Measurements from ENCODE around the gene ADIRF. TPM values are rescaled to one million over a fixed set of nuclear protein-coding genes. Genes with fewer than 3 reads are reported as not detected.

The ADIRF gene
- polyA plus RNA-seq, 5 donors, result 5.4 to 31.3 (median 12.0) TPM

- no peak for DNase-seq
Observed at GRCh38 chr10:86959737-86960002, 8.6 kb upstream of the ADIRF start.

DNA sequence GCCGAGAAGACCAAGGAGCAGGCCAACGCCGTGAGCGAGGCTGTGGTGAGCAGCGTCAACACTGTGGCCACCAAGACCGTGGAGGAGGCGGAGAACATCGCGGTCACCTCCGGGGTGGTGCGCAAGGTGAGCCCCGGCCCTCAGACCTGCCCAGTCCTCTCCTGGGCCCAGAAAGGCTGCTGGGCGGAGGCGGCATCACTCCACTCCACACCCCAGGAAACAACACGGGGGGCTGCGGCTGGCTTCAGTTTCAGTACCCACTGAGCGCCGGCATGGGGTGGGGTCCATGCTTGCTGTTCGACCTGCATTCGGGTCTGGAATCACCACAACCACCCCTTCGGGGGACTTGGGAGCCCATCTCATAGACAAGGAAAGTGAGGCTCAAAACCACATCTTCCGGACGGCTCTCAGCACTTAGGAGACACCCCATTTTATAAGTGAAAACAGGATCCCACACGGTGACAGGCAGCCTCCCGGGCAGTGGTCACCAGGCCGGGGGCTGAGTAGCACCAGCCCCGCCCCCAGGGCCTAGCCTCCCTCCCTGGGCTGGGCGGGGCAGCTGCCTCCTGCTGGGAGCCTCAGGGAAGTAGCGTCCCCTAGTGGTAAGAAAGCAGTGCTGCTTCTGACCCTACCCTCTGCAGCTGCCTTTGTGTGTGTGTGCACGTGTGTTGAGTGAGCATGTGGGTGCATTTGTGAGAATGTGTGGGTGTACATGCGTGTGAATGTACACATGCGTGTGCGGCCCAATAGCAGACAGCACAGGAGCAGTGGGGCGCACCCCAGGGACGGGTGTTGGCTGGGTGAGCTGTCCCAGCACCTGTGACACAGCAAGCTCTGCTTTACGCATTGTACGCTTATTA is 8.0 kb upstream of the ADIRF start:
- DNase-seq, result no peak

- DNase-seq, result no peak
Observed at GRCh38 chr10:86960863-86961434, 7.3 kb upstream of the ADIRF start.

DNA sequence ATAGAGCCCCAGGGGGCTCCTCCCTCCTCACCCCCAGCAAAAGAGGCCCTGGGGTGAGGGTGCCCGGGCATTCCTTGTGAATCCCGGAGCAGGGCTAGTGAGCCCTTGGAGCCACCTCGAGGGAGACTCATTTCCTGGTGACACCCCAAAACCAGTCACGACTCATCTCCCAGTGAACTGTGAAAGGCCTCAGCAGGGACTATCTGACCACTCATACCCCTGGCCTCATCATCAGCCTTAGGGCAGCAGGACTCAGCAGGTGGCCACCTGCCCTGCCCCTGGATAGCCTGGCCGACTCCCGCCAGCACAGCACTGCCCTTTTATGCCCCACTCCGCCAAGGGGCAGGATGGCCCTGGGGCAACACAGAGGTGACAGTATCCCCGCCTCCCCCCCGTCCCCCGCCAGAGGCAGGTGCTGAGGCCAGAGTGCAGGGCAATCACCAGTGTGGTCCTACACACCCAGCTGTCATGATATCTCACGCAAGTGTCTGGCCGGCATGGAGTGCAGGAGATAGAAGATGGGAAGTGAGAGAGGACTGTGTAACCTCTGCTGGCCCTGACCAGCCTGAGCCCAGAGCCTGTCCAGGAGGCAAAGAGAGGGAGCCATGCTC is 6.7 kb upstream of the ADIRF start:
- DNase-seq, result no peak

GRCh38 chr10:86962136-86962980 is 5.9 kb upstream of the ADIRF start:
- no peak for DNase-seq

GRCh38 chr10:86962981-86963310 is 5.3 kb upstream of the ADIRF start:
- no peak for DNase-seq

DNA sequence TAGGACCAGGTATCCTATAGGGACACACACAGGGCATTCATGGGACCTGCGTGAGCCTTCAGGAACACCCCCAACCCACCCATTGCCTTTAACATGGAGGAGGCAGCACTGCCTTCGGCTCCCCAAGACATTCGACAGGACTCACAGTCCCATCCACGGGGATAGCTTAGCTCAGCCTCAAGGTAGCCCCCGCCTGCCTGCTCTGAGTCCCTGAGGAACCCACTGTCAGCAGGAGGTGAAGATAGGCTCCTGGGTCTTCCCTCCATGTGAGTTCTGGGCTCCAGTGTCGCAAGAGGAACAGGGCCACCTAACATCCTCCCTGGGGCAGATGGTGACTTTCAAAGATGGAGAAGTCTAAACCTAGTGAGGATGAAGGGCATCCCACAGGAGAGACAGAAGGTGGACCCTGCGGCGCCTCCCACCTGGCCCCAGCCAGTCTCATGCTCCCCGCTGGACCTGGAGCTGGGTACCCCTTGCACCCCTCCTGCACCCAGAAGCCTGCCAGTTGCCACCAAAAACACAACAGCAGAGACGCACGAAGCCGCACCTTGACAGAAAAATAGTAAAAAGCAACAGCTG is 4.9 kb upstream of the ADIRF start:
- DNase-seq, result no peak

DNA sequence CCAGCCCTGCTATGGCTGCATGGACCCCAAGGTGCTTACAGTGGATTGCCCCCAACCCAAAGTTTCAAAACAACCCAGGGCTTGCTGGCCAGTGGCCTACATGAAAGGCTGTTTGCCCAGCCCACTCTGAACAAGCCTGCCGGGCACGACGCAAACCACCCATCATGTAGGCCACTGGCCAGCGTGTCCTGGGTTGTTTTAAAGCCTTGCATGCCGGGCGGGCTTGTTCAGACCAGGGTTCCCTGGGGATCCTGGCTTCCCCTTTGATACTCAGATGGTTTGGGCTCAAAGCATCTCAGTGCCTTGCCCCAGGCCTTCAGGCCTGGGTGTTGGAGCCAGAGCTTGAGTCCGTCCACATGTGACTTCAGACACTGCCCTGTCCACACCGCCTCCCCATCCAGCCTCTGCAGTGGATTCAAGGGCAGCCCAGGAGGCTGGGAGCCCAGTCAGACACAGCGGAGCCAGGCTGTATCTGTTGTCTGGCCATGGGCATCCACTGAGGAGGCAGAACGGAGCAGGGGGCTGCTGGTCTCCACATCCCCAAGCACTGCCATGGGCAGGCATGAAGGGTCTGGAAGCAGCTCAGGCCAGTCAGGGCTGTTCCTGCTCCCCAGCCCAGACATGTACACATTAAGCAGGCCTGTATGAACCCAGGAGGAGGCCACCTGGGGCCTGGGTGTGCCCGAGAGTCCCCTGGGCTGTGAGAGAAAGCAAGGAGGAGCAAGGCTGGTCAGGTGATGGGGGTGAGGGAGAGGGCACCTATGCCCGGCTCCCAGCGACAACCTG is 4.0 kb upstream of the ADIRF start:
- DNase-seq, result no peak

DNA sequence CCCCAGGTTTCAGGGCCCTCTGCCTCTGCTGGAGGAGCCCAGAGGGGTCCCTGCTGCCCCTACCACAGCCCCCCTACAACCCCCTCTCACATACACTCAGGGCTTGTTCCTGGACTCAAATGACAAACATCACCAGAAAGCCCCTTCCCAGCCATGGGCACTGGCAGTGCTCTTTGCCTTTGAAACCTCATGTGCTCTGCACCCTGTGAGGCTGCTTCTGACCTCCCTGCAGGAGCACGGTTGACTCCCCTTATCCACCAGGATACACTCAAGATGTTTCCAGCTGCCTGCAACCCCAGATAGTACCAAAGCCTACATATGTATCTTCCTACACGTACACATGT is 3.5 kb upstream of the ADIRF start:
- DNase-seq, result no peak

DNA sequence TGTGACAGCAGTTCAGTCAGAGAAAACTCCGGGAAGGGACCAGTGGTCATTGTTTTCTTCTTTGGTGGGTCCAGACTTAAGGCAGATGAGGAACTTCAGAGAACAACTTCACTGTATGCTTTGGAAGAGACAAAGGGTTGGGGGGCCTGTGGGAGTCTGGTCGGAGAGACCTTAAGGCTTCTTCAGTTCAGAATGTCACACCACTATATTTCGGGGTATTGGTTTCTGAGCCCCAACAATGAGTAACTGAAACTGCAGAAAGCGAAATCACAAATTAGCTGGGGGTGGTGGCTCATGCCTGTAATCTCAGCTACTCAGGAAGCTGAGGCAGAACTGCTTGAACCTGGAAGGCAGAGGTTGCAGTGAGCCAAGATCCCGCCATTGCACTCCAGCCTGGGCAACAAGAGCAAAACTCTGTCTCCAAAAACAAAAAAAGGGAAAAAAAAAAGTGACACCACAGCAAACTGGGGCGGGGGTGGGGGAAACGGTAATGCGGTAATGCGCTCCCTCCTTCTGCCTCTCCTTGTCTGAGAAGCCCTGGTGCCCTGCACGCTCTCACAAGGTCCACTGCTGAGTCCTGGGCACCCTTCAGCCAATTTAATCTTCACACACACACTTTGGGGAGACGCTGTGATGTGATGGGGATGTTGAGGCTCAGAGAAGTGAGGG is 2.2 kb upstream of the ADIRF start:
- no peak for DNase-seq

- DNase-seq, result no peak
Observed at GRCh38 chr10:86967481-86967941, 771 bp upstream of the ADIRF start.

- DNase-seq, result no peak
Observed at GRCh38 chr10:86968994-86969355, 693 bp downstream of the ADIRF start.

DNA sequence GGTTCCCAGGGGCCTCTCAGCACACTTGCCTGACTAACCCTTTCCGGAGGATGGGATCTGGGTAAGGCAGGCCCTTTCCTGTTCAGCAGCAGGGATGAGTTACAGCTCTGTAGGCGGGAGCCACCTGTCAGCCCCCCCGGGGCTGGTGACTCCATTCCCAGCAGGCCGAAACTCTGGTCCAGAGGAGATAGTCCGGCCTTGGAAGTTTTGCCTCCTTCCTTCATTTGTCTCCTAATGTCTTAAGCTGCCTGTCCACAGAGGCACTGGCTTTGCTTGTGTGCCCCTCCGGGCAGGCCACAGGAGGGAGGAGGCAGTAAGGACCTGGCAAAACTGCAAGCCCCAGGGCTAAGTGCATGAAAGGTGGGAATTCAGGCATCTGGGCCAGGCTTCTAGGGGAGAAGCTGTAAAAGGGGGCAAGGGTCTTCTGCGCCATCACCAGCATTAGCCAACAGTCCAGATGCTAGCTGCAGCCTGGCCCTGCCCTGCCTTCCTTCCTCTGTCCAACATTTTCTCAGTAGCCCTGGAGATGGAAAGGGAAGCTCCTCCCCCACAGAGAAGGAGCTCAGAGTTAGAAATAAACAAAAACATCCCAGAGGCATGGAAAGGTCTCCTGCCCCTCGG is 1.2 kb downstream of the ADIRF start:
- no peak for DNase-seq

GRCh38 chr10:86970162-86970981 is 2.1 kb downstream of the ADIRF start:
- DNase-seq, result no peak

DNA sequence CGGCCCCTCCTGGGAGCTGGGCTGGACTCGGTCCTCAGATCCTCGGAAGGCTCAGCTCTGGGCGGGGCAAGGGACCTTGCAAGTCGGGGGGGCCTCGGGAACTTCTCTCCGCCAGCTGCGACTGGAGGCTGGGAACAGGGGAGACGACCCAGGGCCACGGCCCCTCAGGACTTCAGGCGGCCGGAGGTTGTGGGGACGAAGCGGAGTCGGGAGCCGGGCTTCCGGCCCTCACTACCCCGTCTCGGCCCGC is 2.6 kb downstream of the ADIRF start:
- no peak for DNase-seq

DNA sequence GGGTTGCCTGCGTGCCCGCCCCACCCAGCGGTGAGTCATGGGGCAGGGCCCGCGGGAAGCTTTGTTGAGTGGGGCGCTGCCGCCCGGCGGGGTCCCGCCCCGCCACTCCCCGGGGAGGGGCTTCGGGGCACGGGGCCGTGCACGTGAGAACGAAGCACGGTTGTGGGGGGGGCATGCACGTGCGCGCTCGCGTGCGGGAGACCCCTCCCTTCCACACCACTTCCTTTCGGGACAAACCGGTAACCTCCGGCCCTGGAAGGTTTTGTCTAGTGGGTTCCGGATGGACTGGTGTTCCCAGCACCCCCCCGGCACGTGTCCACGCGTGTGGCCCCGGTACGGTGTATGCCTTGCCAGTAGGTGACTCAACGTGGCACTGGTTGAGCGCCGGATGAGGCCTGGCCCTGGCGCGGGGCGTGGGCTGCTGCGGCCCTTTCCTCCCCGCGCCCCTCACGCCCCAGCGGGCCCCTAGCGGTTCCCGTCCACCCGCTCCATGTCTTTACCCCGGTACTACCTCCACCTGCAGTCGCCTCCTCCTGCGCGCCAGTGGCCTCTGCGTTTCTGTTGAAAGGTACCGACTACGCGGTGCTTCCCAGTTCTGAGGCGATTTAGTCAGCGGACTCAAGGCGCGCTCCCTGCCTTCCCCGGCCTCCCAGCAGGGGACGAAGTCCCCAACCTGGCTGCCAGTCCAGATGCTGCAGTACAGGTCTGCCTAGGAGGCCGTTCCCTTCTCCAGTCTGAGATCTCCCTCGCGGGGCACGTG is 3.1 kb downstream of the ADIRF start:
- DNase-seq, result peak; percentile 90 to 92

DNA sequence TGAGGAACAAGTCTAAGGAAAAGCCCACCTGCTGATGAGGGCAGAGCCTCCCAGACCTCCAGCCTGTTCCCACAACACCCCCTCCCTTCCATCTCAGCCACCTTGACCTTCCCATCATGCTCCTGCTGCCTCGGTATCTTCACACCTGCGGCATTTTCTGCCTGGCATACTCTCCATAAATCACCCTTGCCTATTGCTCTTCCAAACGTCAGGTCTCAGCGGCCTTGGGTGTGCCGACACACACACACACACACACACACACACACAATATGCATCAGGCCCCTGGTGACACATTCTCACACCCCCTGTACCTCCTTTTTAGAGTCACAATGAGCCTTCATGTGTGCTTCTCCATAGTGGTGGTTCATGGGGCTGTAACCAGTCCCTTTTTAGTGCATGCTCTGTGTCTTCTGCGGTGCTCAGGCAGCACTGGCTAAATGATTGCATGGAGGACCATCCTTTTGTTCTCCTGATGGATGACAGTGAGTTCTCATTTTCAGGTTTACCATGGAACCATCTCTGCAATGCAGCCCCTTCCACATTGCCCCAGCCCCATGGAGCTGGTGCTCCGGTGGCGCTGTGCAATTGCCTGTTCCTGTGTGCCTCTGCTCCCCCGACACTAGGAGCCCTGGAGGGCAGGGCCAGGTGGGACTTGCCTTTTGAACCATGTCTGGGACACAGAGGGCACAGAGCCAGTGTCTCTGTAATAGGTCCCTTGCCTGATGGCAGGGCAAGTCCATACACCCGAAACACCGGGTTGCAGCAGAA is 4.5 kb downstream of the ADIRF start:
- DNase-seq, result no peak

DNA sequence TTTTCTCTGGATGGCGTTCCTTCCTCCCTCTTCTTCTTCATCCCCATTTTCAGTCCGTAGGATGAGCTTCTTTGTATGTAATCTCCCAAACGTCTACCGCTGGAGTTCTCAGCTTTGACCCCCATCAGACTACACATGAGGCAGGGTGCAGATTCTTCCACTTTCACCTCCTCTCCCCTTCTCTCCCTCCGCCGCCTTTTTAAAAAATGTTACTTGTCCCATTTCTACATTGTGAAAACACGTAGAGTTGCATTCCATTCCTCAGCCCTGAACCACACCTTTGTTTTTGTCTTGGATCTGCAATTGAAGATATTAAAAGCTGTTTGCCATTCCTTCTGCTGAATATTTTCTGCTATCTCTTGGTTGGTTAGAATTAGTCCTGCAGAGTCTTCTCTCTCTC is 6.2 kb downstream of the ADIRF start:
- no peak for DNase-seq
